Umbilical cord (tissue), 2 donors: ENCODE results near the gene CFAP57. TPM values are rescaled to one million over a fixed set of nuclear protein-coding genes. Genes with fewer than 3 reads are reported as not detected.
A peak's percentile ranks its signal among the peaks of the same experiment; 100 is the strongest.
"Not testable (repeated sequence)": the region's sequence is repeated elsewhere in the genome, so short reads cannot be mapped to it uniquely, and the experiment has no call there.

Experiments used
- DNase-seq: peaks from one replicate; pipeline ENCODE4 v3.0.0-alpha.2; 2015; ENCODE audit warnings: low spot score
- total RNA-seq: library from RNA; depleted of rRNA; stranded (reverse); fragments of >200 nt; gene quantifications from one replicate; pipeline ENCODE4 v1.2.3, GENCODE V29; 2014; ENCODE audit warnings: low replicate concordance; ENCODE audit not compliant: insufficient read depth

Gene CFAP57
- 5.3 TPM for total RNA-seq

DNA sequence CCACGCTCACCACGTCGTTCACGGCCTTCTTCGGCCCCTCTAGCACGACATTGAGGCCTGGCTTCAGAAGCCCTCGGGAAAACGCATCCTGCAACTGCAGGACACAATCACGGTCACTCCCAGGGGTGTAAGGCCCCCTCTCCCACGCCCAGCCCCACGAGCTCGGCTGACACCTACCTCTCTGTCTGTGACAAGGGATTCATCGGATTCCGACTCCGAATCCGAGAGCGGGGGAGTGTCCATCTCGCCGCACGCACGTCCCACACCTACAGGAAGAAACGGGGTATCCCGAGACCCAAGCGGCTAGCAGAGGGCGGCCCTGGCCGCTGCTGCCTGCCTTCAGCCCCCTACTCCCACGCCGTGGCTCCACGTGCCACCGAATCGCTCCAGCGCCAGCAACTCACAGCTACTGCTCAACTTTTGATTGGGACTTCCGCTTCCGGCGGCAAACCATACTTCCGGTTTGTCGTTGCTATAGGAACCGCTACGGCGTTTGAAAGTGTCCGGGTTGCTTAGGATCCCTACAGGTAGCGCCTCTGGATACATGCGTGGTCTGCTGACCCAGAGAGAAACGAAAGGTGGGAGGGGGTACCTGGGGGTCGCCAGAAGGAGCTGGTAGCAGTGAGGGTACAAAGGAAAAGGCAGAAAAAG, at the start of gene CFAP57, which contains the start of gene EBNA1BP2:
Gene CFAP57 (plus strand): TSS at position 455 of the 651 bp plus-strand sequence. CDS start 424 bp downstream, outside the sequence.
Gene EBNA1BP2 (minus strand): TSS at position 415 of the 651 bp plus-strand sequence. CDS start 172 bp downstream, at position 243.
- peak; percentile 96 for DNase-seq

DNA sequence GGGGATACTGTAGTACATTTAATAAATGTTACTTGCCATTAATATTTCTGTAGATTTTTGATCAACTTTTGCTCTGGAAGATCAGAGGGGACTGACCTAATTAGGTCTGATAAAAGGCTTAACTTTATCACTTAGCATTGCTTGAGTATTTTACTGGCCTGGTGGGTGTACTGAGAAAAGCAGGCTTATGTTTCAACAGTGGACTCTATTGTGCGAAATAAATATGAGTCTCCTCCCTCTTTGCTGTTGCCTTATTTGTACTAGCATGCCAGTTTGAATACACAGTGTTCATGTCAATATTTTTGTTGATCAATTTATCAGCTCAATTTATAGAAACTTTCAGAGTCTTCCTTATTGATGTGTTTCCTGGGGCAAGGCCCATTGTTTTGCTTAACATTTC, 49.1 kb upstream of the CFAP57 start:
- DNase-seq: no peak

DNA sequence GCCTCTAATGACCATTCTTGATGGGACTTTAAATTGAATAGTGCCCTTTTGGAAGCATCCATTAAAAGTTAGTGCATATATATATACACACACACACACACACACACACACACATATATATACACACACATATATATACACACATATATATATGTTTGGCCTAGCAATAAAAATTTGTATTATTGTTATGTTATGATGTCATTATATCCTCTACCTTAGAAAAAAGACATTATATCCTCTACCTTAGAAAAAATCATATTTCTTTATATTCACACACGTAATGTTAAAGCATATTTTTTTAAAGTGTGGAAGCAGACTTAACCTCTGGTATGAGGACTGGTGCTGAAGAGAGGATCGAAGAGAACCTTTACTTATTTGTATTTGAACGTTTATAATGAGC, 43.3 kb upstream of the CFAP57 start:
- no peak for DNase-seq

DNA sequence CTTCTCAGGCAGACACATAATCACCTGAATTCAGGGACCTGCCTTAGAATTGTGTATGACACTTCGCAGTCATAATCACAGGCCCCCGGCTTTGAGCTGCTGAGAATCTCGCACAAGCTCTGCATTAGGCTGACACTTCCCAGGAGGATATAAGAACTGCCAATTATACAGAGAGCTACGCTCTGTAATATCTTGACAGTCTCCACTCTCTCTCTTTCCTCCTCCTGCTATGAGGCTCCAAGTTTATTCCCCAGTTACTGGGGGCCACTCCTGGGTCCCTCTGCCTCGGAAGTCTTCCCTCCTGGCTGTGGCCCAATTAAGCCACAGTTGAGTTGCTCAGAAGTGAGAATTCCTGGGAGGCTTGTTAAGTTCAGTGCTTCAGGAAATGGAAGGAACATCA, 42.7 kb upstream of the CFAP57 start:
- no peak for DNase-seq

DNA sequence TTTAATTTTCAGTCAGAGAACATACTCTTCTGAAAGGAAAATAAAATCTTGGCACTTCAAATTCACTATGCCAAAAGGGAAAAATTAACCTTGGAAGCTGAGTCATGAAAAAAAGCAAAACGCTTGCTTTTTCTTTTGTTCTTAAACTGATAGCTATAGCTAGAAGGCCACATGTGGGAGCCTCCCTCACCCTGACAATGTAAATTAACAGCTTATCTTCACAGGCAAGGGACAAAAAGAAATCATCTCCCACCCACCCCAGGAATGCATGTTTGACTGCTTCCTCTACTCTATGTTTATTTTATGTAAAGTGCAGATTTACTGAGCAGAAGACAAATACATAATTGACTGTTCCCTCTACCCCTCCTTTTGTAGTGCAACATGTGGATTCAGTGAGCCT, 38.1 kb upstream of the CFAP57 start:
- DNase-seq: no peak

DNA sequence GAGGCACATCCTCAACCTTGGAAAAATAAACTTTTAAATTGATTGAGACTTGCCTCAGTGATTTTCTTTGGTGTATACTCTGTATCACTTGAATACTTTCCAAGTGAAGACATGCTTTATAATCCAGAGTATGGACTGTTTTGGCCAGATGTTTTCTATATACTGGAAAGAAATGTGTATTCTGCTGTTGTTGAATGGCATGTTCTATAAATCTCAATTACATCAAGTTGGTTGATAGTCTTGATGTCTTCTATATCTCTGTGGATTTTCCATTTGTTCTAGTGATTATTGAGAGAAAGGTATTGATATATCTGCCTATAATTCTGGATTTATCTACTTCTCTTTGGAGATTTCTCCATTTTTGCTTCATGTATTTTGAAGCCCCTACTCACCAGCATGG, 37.5 kb upstream of the CFAP57 start:
- no peak for DNase-seq

DNA sequence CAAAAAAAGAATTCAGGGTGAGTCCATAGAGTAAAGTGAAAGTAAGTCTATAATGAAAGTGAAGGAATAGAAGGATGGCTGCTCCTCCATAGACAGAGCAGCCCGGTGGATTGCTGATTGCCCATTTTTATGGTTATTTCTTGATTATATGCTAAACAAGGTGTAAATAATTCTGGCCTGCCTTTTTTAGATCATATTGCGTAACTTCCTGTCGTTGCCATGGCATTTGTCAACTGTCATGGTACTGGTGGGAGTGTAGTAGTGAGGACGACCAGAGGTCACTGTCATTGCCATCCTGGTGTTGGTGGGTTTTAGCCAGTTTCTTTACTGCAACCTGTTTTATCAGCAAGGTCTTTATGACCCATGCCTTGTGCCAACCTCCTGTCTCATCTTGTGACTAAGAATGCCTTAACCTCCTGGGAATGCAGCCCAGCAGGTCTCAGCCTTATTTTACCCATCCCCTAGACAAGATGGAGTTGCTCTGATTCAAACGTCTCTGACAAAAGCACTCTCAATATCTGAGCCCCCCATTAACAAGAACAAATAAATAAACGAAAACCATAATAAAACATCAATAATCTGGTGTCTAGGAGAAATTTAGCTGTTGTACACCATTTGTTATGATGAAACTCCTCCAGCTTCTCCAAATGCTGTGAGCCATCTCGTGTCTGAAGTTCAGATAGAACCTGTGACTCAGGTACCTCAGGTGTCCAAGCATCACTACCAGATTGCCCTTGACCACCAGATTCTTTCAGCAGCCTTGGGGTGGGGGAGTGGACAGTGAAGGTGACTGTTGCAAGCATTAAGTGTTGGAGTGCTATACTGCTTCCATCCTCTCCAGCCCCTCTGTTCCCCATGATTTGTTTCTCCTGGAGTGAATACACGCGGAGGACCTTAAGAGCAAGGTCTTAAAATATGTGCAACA, 36.0 kb upstream of the CFAP57 start:
- no peak for DNase-seq

DNA sequence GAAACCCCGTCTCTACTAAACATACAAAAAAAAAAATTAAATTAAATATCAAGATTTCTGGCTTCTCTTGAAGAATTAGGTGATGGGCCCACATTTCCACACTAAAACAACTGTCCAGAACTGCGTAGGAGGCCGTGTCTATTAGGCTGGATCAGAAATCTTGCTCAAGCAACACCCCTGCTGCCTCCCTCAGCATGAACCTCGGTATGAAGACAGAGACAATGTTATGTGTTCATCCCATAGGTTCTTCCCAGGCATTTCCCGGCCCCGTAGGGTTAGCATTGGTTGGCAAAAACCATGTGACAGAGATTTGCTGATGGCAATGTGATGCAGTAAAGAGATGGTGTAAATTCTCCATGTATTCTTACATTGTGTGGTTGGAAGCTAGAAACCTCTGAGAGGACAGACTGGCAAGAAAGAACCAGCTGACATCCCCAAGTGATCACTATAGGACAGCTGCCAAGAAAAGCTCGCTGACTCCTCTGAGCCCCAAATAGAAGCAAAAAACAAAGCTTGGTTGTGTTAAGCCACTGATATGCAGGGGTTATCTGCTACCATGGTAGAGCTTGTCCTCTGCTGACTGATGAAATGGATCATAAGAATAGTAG, 34.6 kb upstream of the CFAP57 start:
- no peak for DNase-seq

DNA sequence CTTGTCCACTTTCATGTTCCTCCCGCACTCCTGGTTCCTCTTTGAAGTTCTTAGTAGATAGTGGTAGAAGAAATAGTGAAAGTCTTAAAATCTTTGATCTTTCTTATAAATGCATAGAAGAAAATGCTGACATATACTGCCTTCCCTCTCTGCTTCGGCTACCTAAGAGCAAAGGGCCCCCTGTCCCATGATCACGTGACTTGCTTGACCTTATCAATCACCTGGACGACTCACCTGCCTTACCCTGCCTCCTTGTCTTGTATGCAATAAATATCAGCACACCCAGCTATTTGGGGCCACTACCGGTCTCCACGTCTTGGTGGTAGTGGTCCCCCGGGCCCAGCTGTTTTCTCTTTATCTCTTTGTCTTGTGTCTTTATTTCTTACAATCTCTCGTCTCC, 32.8 kb upstream of the CFAP57 start:
- DNase-seq: not testable (repeated sequence)

DNA sequence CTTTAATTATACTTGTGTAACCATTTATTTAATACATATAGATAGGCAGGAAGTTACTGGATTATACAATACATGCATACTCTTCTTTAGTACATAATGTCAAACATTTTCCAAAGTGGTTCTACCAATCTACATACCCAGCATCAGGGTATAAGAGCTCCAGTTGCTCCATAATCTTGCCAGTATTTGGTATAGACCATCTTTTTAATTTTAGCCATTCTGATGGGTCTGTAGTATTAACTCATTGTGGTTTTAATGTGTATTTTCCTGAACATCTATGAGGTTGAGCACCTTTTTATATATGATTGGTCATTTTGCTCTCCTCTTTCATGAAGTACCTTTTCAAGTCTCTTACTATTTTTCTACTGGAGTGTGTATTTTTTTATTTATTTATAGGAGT, 32.1 kb upstream of the CFAP57 start:
- DNase-seq: no peak

DNA sequence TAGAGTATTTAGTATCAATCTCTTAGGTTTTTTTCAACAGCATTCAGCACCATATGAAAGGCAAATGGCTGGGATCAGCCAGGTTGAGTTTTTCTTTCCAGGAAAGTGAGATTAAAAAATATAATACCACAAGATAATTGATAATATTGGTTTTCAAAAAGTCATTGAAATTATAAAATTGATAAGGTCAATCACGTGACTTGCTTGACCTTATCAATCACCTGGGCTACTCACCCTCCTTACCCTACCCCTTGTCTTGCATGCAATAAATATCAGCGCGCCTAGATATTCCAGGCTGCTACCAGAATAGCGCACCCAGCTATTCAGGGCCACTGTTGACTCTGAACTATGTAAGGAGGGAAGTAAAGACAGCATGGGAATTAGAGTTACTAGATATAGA, 31.5 kb upstream of the CFAP57 start:
- no peak for DNase-seq

DNA sequence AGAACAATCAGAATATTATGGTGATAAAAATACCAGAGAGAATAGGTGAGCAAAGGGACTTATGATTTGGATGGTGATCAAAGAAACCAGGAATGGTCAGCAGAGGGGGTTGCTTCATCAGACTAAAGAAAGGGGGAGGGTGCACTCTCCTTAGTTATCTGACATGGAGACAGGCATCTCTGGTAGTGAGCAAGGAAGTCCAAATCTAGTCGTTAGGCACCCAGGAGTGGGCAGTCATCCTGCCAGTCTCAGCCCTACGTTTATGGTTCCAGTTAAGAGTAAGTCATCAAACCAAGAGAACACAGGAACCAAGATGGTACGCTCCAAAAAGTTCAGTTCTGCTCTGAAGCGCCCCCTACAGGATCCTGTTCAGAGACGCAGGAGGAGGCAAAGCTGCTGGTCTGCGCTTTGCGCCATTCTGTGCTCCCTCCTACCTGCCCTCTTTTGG, 28.7 kb upstream of the CFAP57 start:
- no peak for DNase-seq

DNA sequence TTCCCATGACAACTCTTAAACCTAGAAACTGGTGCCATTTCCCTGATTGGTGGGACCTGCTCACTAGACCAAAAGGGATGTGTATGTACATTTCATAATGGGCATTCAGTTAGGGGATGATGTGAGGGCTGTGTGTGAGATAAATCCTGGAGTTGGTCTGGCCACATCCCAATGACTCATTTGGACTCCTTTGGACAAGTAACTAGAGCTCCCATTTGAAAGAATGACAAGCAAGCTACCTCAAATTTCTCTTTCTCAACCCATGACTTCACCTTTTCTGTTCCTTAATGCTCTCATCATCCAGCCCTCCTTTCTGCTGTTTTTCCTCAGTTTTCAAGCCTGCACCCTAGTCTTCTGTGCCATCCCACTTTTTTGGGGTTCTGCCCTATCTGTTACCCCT, 27.9 kb upstream of the CFAP57 start:
- DNase-seq: no peak

DNA sequence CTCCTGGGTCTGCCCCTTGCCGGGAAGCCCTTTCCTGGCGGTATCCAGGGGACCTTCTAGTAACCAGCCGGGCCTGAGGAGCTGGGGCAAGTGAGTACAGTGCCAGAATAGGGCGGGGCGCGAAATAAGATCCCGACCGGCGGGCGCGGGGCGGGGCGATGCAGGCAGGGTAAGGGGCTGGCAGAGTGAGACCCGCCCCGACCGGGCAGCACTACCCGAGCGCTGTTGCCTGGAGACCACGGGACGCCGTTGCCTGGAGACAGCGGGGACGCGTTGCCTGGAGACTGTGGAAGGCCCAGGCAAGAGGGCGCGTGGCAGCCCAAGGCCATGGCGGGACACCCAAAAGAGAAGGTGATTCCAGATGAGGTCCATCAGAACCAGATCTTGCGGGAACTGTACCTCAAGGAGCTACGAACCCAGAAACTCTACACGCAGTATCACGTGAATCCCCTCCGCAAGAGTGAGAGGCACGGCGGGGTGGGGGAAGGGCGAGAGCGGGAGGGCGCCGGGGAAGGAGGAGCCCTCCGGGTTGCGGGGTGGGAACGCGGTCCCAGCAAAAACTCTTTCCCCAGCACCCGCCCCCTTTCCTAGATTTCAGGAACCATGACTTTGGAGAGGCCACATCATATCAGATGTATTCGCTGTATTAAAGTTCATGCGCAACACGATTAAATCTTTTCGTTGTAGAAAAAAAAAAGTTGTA, 24.4 kb upstream of the CFAP57 start:
- peak; percentile 86 for DNase-seq

DNA sequence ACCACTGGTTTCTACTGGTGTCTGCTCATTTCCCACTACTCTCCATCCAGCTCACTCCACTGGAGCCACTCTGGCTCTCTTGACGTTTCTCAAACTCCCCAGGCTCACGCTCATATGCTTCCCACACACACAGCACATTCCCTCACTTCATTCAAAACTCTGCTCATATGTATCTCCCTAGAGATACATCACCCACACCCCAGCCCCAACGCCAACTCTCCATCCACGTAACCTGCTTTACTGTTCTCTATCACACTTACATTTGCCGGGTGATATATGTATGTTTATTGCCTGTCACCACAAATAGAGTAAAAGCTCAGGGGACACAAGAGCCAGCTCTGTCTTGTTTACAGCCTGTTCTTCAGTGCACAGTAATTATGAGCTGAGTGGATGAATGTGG, 22.2 kb upstream of the CFAP57 start:
- DNase-seq: no peak

DNA sequence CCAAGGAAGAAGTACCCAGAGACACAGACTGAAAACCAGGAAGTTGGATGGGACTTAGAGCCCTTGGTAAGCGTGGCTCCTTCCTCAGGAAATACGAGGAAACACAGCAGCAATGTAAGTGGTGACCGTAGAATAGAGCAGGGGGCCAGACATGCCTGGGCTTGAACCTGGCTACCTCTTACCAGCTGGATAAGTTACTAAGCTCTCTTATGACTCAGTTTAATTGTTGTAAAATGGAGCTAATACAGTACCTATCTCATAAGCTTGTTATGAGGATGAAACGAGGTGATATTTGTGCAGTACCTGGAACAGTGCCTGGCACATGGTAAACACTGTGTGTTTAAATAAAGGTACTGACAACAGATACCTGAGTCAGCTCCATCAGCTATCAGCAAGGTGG, 19.3 kb upstream of the CFAP57 start:
- no peak for DNase-seq

DNA sequence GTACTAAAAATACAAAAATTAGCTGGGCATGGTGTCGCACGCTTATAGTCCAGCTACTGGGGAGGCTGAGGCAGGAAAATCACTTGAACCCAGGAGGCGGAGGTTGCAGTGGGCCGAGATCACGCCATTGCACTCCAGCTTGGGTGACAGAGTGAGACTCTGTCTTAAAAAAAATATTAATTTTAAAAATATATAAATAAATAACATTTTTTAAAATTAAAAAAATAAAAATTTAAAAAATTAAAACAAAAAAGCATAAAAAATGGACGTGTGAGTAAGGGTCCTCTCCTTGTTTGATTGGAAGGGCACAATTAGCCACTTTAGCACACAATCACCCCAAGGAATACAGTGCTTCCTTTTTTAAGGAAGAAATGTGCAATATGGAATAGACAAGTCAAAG, 18.7 kb upstream of the CFAP57 start:
- no peak for DNase-seq

DNA sequence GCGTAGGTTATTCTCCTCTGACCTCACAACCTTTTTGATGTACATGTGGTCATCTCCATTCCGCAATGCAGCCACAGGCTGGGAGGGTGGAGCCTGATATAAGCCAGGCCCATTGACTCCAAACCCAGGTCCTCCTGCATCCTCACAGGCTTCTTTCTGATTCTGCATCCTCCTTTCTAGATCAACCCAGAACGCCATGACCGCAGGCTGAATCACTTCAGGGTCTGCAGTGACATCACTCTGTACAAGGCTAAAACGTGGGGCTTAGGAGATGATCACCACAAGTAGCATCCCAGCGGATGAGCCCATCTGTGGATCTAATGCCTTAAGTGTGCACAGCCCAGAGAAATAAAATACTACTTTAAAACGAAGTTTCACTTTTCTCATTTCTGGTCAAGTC, 16.1 kb upstream of the CFAP57 start:
- DNase-seq: no peak

DNA sequence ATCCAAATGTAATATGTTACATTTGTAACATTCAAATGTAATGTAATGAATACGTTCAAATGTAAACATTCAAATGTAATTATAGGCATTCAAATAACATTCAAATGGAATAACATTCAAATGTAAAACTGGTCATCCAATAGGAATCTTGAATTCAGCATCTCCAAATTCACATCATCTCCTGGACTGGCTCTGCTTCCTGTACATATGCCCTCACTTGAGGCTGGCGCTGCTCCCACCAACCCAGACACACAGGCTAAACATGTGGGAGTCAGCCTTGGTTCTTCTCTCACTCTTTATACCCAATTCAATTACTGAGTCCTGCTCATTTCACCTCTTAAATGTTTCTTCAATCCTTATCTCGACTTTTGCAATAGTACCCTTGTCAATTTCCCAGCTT, 7.0 kb upstream of the CFAP57 start:
- no peak for DNase-seq

DNA sequence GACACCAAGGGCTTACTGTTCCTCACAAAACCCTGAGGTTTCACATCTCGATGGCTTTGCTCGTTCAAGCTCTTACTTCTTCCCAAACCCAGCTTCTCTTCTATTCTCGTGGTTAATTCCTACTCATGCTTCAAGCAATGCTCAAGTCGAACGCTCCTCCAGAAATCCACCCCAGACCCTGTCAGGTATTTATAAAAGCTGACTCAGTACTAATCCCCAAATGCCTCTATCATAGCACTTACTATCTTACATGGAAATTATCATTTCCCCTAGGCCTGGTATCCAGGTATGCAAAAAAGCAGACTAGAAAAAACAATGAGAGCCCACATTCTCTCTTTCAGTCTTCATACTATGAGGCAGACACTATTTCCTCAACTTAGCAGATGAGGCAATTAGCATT, 6.4 kb upstream of the CFAP57 start:
- no peak for DNase-seq

DNA sequence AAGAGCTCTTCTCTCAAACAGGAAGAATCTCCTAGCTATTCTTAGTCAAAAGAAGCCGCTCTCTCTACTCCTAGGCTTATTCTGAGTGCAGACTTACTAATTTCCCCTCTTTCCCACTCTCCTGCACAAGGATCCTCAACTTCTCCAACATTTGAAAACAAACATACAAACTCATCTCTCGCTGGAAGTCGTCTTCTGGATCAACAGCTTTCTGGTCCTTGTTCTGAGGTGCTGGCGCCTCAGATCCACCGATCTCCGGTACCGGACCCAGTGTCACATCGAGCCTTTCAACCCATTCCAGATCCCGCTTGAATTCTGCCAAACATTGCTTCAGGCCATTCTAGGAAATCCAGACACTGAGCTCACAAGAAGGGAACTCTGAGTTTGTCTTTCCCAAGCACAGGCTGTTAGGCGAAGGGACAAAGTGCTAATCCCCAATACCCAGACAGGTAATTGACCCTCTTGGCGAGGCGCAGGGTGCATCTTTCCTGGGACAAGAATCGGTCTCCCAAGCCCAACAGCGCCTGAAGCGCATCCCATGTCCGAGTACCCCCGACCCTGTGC, 736 bp upstream of the CFAP57 start:
- DNase-seq: no peak
